Chondrocyte (in vitro differentiated cells): ENCODE results near the gene PLEKHN1. TPM values are rescaled to one million over a fixed set of nuclear protein-coding genes. Genes with fewer than 3 reads are reported as not detected.
"Not testable (repeated sequence)": the region's sequence is repeated elsewhere in the genome, so short reads cannot be mapped to it uniquely, and the experiment has no call there.

Experiments used
- DNase-seq: peaks from one replicate; pipeline ENCODE4 v3.0.0; 2021; ENCODE audit warnings: mixed read lengths, low spot score
- H3K27ac Mint-ChIP-seq: one replicate; pipeline ENCODE4 v1.8.0; 2021; ENCODE audit warnings: mild to moderate bottlenecking, moderate library complexity, mixed read lengths; ENCODE audit not compliant: unreplicated experiment
- H3K27me3 Mint-ChIP-seq: 2 replicates; pipeline ENCODE4 v1.8.0; 2021; ENCODE audit warnings: low read depth, mixed read lengths
- H3K36me3 Mint-ChIP-seq: 2 replicates; pipeline ENCODE4 v1.8.0; 2021; ENCODE audit warnings: low read depth, mixed read lengths
- H3K4me1 Mint-ChIP-seq: 2 replicates; pipeline ENCODE4 v1.8.0; 2021; ENCODE audit warnings: low read depth, mild to moderate bottlenecking, mixed read lengths
- H3K4me3 Mint-ChIP-seq: one replicate; pipeline ENCODE4 v1.8.0; 2021; ENCODE audit warnings: mild to moderate bottlenecking, moderate library complexity, mixed read lengths; ENCODE audit not compliant: unreplicated experiment
- H3K9me3 Mint-ChIP-seq: 2 replicates; pipeline ENCODE4 v1.8.0; 2021; ENCODE audit warnings: low read depth, mixed read lengths
- total RNA-seq: library from RNA; stranded (reverse); gene quantifications from 3 replicates; pipeline ENCODE4 v1.2.1, GENCODE V29; 2021
- TF ChIP-seq, protein P1 (sequence below): fragments of 200-600 bp; sonication (generic); IDR thresholded peaks from 2 replicates; pipeline ENCODE4 v1.5.0; 2021; ENCODE audit warnings: antibody characterized with exemption, mild to moderate bottlenecking, moderate library complexity

PLEKHN1 gene
- total RNA-seq, 1 donor from 2014 or later, result 0.17 TPM

DNA sequence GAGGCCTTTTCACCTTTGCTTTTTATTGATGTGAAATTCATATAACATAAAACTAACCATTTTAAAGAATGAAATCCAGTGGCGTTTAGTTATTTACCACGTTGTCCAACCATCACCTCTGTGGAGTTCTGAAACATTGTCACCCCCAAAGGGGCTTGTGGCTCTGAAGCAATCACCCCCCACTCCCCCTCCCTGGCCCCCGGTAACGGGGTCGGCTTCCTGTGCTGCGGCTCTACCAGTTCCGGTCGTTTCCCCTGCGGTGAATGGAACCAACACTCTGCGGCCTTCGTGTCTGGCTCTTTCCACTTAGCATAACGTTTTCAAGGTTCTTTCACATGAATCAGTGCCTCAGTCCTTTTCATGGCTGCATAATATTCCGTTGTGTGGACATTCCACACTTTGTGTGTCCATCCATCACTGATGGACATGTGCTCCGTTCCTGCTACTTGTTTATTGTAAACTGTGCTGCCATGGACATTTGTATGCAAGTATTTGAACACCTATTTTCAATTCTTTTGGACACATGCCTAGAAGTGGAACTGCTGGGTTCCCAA lies 45.2 kb downstream of the PLEKHN1 start:
- no peaks in the 10 kb centered on the region for H3K9me3 Mint-ChIP-seq
- DNase-seq, result no peak
- no peaks in the 10 kb centered on the region for H3K27me3 Mint-ChIP-seq
- peaks cover 22% of the 10 kb centered on the region for H3K4me1 Mint-ChIP-seq
- no peak overlapping the region for H3K27ac Mint-ChIP-seq
- TF ChIP-seq, protein P1, sequence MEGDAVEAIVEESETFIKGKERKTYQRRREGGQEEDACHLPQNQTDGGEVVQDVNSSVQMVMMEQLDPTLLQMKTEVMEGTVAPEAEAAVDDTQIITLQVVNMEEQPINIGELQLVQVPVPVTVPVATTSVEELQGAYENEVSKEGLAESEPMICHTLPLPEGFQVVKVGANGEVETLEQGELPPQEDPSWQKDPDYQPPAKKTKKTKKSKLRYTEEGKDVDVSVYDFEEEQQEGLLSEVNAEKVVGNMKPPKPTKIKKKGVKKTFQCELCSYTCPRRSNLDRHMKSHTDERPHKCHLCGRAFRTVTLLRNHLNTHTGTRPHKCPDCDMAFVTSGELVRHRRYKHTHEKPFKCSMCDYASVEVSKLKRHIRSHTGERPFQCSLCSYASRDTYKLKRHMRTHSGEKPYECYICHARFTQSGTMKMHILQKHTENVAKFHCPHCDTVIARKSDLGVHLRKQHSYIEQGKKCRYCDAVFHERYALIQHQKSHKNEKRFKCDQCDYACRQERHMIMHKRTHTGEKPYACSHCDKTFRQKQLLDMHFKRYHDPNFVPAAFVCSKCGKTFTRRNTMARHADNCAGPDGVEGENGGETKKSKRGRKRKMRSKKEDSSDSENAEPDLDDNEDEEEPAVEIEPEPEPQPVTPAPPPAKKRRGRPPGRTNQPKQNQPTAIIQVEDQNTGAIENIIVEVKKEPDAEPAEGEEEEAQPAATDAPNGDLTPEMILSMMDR, result no peak
- H3K4me3 Mint-ChIP-seq, result no peak overlapping the region
- peaks cover 3% of the 10 kb centered on the region for H3K36me3 Mint-ChIP-seq

DNA sequence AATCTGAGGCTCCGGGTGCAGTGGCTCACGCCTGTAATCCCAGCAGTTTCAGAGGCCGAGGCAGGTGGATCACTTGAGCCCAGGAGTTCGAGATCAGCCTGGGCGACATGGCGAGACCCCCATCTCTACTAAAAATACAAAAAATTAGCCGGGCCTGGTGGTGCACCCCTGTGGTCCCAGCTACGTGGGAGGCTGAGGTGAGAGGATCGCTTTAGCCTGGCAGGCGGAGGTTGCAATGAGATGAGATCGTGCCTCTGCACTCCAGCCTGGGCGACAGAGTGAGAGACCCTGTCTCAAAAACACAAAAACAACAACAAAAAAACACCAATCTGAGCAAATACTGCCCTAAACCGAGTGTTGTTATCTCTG lies 46.4 kb downstream of the PLEKHN1 start:
- not testable (repeated sequence) for H3K36me3 Mint-ChIP-seq, H3K27me3 Mint-ChIP-seq, H3K9me3 Mint-ChIP-seq, DNase-seq
- Mint-ChIP-seq H3K4me1 (peaks cover 22% of the 10 kb centered on the region), H3K4me3 (peak overlapping the region; percentile 86), H3K27ac (peak overlapping the region; percentile 96)

DNA sequence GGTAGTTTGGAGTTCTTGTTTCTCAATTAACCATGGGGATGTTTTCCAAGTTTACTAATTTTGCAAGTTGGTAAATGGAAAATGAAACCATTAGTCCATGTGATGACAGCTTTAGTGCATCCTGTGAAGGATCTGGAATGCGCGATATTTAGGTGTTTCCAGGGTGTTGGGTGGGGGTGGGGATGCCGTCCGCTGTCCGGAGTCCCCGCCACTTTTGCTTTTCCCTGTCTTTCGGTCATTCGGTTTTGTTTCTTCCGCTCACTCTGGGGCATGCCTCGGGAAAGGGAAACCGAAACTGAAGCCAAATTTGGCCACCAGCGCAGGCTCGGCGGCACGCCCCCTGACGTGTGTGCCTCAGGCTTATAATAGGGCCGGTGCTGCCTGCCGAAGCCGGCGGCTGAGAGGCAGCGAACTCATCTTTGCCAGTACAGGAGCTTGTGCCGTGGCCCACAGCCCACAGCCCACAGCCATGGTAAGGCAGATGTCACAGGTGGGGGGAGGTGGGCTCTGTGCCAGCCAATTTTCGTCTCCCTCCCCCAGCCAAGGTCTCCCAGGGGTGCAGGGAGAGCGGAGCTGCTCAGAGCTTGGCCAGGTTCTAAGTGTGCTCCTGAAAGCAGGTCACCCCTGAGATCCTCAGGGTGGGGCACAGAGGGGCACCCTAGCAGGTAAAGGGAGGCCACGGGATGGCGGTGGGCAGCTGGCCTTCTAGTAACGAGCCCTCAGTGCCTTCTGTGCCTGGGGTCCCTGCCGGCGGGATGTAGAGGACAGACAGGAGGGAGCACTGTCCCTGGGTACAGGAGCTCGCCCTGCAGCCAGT lies 47.0 kb downstream of the PLEKHN1 start, which contains the start of gene ISG15:
ISG15 (plus strand) TSS at position 393 of the 817 bp plus-strand sequence; CDS start at position 470, 77 bp downstream.
- peak within 1 kb of the TSS; percentile 86 for H3K4me3 Mint-ChIP-seq
- peak within 1 kb of the TSS; percentile 96 for H3K27ac Mint-ChIP-seq
- no peaks in the 10 kb centered on the region for H3K27me3 Mint-ChIP-seq
- TF ChIP-seq, protein P1, result no peak
- H3K36me3 Mint-ChIP-seq, result peaks cover 2% of the 10 kb centered on the region
- H3K9me3 Mint-ChIP-seq, result no peaks in the 10 kb centered on the region
- peaks cover 22% of the 10 kb centered on the region for H3K4me1 Mint-ChIP-seq
- no peak for DNase-seq

GRCh38 chr1:1013922-1014648 lies 47.8 kb downstream of the PLEKHN1 start:
- Mint-ChIP-seq H3K9me3 (no peaks in the 10 kb centered on the region), H3K27me3 (no peaks in the 10 kb centered on the region), H3K4me1 (peaks cover 22% of the 10 kb centered on the region), H3K36me3 (peaks cover 1% of the 10 kb centered on the region), H3K4me3 (peak overlapping the region; percentile 86), H3K27ac (peak overlapping the region; percentile 96)
- TF ChIP-seq, protein P1, result no peak
- DNase-seq, result no peak

DNA sequence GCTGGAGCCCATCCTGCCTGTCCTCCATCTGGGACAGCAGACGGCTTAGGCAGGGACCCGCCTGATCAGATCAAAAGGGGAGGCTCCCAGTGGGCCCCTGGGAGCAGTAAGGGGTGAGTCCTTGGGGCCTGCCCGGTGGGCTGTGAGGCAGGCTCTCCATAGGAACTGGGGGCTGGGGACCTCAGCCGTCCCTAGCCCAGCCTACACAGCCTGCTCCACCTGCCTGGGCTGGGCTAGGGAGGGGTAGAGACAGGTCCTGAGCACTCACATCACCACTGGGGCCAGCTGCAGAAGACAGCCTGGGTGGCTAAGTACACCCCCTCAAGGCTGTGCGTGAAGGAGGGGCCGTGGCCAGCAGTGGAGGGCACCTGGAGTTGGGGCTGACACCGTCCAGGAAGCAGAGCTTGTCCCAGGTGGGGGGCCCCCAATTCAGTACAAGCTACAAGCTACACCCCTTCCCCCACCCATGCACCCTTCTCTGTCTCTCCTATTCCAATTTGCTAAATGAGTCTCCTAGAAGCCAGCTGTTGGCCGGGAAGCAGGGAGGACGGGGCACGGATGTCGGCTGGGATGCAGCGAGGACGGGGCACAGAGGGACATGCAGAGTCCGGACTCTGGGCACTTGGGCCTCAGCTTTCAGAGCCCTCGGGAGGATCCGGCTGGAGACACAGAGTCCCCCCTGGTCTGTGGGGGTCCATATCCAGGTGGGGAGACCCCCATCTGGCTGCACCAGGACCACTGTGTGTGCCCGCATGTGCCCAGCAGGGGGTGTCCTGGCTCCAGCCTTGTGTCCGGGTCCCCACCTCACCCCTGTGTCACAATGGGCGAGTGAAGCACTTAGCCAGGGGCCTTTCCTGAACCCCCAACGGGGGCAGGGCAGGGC lies 48.8 kb downstream of the PLEKHN1 start:
- Mint-ChIP-seq H3K27me3 (no peaks in the 10 kb centered on the region), H3K27ac (peak overlapping the region; percentile 8), H3K36me3 (no peaks in the 10 kb centered on the region), H3K9me3 (no peaks in the 10 kb centered on the region), H3K4me1 (peaks cover 22% of the 10 kb centered on the region), H3K4me3 (no peak overlapping the region)
- DNase-seq, result no peak
- TF ChIP-seq, protein P1, result peak; percentile 69

DNA sequence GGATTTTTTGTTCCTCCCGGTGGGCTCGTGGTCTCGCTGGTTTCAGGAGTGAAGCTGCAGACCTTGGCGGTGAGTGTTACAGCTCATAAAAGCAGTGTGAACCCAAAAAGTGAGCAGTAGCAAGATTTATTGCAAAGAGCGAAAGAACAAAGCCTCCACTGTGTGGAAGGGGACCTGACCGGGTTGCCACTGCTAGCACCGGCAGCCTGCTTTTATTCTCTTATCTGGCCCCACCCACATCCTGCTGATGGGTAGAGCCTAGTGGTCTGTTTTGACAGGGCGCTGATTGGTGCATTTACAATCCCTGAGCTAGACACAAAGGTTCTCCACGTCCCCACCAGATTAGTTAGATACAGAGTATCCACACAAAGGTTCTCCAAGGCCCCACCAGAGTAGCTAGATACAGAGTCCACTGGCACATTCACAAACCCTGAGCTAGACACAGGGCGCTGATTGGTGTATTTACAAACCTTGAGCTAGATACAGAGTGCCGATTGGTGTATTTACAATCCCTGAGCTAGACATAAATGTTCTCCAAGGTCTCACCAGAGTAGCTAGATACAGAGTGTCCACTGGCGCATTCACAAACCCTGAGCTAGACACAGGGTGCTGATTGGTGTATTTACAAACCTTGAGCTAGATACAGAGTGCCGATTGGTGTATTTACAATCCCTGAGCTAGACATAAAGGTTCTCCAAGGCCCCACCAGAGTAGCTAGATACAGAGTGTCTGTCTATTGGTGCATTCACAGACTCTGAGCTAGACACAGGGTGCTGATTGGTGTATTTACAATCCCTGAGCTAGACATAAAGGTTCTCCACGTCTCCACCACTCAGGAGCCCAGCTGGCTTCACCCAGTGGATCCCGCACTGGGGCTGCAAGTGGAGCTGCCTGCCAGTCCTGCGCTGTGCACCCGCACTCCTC lies 51.4 kb downstream of the PLEKHN1 start:
- H3K27me3 Mint-ChIP-seq, H3K4me3 Mint-ChIP-seq, H3K9me3 Mint-ChIP-seq, H3K36me3 Mint-ChIP-seq, H3K27ac Mint-ChIP-seq, DNase-seq: not testable (repeated sequence)
- H3K4me1 Mint-ChIP-seq, result peaks cover 37% of the 10 kb centered on the region

DNA sequence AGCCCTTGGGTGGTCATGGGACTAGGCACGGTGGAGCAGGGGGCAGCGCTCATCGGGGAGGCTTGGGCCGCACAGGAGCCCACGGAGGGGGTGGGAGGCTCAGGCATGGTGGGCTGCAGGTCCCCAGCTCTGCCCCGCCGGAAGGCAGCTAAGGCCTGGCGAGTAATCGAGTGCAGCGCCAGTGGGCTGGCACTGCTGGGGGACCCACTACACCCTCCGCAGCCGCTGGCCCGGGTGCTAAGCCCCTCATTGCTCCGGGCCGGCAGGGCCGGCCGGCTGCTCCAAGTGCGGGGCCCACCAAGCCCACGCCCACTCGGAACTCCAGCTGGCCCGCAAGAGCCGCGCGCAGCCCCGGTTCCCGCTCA lies 52.0 kb downstream of the PLEKHN1 start:
- not testable (repeated sequence) for H3K27ac Mint-ChIP-seq, DNase-seq, H3K27me3 Mint-ChIP-seq, H3K36me3 Mint-ChIP-seq, H3K4me3 Mint-ChIP-seq, H3K9me3 Mint-ChIP-seq
- peaks cover 36% of the 10 kb centered on the region for H3K4me1 Mint-ChIP-seq
